Measurements from ENCODE around the gene PRSS53.
"Not testable (repeated sequence)": the region's sequence is repeated elsewhere in the genome, so short reads cannot be mapped to it uniquely, and the experiment has no call there.

PRSS53 gene

DNA sequence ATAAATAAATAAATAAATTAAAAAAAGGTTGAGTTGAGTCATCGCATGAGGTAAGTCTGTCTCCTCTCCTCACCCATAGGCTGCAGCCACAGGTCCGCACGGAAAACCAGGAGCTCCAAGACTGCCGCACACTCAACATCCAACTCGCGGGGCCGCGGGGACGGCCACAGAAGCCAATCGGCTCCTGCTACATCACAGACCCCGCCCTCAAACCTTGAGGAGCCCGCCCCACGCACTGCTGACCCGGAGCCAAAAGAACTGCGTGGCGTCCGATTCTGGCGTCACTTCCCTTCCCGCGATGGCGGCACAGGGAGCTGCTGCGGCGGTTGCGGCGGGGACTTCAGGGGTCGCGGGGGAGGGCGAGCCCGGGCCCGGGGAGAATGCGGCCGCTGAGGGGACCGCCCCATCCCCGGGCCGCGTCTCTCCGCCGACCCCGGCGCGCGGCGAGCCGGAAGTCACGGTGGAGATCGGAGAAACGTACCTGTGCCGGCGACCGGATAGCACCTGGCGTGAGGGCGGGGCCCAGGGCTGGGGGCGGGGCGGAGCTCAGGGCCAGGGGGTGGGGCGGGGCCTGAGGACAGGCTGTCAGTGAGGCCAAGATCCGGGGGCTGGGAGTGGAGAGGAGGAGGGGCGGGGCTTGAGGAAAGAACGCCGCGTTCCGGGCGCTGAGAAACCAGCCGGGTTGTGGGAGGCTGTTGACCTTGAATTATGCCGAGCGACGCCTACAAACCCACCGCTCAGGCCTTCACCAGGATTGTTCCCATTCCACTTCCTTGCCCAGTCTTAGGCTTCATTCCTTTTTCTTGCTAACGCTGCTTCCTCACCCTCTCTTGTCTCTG lies 28.9 kb upstream of the PRSS53 start, which contains the start of gene KAT8:
TSS of gene KAT8 (plus strand) at position 281 of the 839 bp plus-strand sequence. CDS start at position 299, 18 bp downstream.
- peak; percentile 98 for DNase-seq

DNA sequence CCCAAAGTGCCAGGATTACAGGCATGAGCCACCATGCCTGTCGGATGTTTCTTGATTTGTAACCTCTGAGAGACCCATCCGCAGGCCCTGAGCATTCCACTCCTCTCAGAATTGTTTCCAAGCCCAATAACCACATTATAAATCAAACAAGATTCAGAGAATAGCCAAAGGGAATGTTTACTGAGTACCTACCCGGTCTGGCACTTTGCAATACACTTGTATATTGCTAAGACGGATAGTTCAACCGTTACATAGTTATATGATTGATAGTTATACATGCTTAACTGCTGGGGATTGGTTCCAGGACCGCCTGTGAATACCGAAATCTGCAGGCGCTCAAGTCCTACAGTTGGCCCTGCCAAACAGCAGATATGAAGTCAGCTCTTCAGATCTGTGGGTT lies 25.7 kb upstream of the PRSS53 start:
- DNase-seq, result no peak

DNA sequence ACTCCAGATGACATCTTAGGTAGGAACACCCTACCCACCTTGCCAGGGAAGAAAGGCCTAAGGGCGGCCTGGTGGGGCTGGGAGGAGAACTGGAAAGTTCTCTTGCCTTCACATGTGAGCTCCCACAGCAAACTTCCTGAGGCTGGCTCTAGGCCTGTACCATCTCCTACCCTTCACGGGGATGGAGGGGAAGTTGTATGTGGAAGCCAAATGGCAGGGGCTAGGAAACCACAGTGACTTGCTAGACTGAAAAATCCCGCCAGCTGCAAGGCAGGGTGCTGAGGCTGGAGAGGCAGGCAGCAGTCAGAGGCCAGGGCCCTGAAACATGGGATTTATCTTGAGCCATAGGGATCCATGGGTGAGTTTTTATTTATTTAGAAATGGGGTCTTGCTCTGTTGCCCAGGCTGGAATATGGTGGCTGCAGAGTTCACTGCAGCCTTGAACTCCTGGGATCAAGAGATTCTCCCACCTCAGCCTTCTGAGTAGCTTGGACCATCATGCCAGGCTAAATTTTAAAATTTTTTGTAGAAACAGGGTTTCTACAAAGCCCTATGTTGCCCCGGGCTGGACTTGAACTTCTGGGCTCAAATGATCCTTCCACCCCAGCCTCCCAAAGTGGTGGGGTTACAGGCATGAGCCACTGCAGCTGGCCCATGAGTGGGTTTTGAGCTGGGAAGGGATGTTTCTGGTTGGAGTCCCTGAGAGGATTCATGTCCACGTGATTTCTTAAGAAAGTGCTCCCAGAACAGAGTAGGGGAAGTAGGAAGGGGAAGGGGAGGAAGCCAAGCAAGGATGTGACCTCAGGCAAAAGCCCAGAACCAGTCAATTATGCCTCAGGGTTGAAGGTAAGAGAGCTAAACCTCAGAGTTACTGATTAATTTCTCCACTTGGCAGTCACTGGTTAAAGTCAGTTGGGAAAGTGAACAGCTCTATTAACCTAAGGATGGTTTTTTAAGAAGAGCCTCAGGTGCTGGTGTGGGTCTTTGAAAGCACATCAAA lies 24.7 kb upstream of the PRSS53 start:
- DNase-seq, result no peak

DNA sequence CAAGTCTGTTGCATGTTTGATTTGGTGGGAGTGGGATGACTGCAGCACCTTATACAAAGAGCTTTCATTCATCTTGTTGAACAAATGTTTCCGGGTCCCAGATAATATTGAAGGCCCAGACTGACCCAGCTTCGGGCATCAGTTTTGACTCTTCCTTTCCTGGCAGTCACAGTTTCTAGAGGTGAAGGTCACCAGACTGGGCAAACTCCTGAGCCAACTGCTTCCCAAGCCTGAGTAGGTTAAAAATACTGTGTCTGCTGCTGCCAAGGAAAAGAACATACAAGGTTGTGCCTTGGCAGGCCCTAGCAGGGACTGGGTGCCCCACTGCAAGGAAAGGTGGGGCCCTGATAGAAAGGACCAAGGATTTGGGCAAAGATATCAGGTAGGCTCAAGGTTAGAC lies 24.0 kb upstream of the PRSS53 start:
- DNase-seq, result no peak

DNA sequence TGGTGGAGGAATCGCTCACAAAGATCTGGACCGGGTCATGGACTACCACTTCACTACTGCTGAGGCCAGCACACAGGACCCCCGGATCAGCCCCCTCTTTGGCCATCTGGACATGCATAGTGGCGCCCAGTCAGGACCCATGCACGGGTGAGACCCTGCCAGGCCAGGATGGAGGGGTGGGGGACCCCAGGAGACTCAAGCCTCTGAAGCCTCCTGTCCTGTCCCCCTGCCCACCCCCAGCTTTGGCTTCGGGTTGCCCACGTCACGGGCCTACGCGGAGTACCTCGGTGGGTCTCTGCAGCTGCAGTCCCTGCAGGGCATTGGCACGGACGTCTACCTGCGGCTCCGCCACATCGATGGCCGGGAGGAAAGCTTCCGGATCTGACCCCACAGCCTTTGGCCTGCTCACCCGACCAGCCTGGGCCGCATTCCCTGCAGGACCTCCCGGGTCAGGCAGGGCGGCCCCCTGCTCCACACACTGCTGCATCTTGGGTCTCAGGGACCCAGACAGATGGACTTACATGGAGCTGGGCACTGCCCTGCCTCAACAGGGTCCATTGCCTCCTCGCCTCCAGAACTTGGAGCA lies 23.2 kb upstream of the PRSS53 start:
- no peak for DNase-seq

DNA sequence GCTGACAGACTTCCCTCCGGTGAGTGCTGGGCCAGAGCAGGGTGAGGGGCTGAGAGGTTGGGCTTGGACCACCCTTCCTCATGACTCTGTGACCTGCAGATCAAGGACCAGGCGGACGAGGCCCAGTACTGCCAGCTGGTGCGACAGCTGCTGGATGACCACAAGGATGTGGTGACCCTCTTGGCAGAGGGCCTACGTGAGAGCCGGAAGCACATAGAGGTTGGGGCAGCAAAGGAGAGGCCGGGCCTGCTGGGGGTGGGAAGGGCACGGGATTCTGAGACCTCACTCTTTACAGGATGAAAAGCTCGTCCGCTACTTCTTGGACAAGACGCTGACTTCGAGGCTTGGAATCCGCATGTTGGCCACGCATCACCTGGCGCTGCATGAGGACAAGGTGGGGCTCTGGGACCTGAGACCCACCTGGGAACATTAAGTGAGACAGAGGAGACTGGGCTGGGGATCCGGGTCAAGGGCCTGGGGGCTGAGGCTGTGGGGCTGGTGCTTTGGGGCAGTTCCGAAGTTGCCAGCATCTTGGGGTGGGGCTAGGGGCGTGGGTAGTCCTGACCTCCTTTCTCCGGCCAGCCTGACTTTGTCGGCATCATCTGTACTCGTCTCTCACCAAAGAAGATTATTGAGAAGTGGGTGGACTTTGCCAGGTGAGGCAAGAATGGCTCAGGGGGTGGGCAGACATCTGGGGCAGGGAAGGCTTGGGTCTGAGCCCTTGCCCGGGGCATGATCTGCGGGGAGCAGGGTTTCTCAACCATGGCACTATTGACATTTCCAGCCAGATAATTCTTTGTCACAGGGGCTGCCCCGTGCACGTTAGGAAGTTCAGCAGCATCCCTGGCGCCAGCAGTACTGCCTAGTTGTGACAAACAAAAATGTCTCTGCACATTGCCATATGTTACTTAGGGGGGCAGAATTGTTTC lies 21.6 kb upstream of the PRSS53 start:
- DNase-seq, result no peak

DNA sequence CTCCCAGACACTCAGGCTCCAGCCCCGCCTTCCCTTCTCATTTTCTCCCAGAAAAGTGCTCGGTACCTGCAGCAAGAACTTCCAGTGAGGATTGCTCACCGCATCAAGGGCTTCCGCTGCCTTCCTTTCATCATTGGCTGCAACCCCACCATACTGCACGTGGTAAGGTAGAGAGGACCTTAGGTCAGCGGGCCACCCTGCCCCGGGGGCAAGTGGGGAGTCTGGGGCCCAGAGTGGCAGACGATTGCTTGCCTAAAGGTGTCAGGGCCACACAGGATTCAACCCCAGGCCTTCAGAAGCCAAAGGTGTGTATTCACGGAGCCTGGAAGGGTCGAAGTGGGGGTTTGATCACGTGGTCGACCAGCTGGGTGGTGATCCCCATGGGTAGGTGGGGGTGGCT lies 20.9 kb upstream of the PRSS53 start:
- DNase-seq, result no peak

DNA sequence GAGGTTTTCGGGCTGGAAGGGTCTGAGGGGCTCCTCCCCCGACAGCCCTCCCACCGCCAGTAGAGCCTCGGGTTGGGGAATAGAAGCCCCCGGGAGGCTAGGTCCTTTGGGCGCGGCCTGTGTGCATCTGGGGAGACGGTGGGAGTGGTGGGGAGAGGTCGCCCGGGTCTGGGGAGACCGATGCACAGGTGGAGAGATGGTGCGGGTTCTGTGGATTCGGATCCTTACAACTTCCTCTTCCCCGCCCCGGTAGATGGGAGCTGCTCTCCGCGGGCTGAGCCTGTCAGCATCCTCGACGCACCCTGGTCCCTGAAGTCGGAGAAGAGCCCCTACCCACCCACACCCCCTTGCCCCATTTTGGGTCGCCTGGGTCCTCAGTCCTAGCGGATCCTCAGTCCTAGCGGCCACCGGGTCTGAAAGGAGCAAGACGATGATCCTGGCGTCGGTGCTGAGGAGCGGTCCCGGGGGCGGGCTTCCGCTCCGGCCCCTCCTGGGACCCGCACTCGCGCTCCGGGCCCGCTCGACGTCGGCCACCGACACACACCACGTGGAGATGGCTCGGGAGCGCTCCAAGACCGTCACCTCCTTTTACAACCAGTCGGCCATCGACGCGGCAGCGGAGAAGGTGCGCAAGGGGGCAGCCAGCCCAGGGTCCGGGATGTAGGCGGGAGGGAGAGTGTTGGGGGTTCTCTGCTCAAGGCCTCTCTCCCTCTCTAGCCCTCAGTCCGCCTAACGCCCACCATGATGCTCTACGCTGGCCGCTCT lies 20.2 kb upstream of the PRSS53 start:
- no peak for DNase-seq

DNA sequence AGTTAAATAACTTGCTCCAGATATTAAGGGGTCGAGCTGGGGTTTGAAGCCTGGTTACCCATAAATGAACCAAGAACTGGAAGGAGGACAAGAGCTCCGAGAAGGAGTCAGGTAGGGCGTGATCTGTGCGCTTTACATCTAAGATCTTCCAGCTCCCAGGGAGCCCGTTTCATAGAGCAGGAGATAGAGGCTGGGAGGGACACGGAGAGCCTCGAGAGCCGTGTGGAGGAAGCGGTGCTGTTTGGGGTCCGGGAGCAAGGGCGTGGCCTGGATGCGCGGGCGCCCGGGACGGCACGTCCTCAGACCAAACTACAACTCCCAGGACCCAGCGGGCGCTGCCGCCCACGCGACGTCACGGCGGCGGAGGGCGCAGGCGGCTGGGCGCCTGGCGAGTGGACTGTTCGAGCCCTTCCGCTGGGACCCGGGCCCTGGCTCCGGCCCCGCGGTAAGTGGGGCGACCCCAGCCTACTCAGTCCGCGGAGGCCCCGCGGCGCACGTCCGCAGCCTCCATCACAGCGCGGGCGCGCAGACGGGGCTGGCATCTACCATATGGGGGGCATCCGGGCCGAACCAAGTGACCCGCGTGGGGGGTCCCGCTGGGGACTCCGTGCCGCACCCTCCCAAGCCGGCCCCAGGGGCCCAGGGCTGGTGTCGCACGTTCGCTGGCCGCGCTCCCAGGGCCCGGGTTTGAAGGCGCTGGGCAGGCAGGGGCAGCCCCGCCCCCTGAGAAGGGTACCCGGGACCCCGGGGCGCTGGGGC lies 19.5 kb upstream of the PRSS53 start, which contains the start of gene BCKDK:
TSS of gene BCKDK (plus strand) at position 352 of the 759 bp plus-strand sequence. CDS start 838 bp downstream, outside the sequence.
- peak; percentile 72 for DNase-seq

DNA sequence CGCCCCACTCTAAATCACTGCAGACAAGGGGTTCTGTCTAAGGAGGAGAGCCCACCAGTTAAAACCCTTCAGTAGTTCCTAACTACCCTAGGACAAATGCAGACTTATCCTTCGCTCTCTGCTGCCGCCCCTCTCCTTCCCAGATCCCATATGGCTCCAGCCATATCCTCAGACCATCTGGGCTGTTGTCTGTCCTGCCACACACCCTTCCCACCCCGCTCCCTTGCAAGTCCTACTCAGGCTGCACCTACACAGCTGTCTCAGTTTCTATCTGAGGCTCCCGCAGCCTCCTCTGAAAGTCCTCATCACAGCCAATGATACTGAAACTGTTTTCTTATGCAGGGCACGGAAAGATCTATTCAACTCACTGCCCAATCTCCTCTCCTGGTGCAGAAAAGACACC lies 18.7 kb upstream of the PRSS53 start:
- DNase-seq, result no peak

DNA sequence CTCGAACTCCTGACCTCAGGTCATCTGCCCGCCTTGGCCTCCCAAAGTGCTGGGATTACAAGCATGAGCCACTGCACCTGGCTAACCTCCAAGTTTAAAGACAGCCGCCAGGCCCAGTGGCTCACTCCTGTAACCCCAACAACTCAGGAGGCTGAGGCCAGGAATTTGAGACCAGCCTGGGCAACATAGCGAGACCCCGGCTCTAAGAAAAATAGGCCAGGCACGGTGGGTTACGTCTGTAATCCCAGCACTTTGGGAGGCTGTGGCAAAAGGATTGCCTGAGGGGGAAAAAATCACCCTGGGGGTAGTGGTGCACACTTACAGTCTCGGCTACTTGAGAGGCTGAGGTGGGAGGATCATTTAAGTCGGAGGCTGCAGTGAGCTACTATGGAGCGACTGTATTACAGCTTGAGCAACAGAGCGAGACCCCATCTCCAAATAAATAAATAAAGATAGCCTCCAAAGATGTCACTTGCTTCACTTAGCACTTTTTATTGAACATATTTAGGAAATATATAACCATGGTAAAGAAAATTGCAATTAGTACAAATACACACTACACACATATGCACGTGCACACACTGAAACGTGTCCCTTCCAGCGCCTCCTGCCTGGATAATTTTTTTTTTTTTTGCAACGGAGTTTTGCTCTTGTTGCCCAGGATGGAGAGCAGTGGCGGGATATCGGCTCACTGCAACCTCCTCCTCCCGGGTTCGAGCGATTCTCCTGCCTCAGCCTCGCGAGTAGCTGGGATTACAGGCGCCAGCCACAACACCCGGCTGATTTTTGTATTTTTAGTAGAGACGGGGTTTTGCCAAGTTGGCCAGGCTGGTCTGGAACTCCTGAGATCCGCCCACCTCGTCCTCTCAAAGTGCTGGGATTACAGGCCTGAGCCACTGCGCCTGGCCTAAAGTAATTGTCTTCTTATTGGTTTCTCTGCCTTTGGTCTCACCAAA lies 18.0 kb upstream of the PRSS53 start:
- DNase-seq, result no peak

DNA sequence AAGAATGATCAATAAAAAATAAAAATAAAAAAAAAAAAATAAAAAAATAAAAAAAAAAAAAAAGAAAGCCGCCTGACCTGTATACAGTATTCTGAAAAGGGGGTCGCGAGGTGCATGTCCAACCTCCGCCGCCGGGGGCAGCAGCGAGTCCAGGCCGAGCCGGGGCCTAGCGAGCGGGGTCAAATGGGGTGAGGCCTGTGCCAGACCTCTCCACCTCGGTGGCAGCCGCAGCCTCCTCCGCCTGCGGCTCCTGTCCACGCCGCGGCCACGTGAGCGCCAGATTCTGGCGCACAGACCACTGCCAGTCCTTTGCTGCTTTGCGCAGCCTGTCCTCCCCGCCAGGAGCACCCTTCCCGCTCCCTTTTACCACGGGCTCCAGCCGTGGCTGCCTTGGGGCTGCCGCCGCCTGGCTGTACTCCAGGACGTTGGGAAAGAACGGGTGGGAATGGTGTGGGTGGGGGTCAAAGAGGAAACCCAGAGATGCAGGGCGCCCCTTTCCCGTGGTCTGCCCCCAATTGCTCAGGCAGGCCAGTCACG lies 17.0 kb upstream of the PRSS53 start:
- DNase-seq, result peak; percentile 47

DNA sequence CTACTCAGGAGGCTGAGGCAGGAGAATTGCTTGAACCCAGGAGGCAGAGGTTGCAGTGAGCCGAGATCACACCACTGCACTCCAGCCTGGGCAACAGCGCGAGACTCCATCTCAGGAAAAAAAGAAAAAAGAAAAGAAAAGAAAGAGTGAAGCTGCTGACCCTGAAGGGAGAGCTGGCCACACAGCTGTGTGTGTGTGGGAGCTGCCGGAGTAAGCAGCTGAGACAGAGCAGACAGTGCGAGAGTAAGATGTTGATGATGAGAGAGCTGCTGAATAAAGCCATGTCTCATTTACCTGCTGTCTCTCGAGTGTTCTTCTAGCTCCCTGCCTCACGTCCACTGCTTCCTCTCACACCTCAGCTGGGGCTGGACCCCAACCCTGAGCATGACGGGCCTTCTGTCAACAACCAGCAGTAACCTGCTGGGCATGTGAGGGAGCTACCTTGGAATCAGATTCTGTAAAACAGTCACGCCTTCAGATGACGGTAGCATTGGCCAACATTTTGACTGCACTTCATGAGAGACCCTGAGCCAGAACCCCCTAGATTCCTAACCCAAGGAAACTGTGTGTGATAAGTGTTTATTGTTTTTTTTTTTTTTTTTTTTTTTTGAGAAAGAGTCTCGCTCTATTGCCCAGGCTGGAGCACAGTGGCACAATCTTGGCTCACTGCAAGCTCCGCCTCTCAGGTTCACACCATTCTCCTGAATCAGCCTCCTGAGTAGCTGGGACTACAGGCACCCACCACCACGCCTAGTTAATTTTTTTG lies 12.3 kb upstream of the PRSS53 start:
- not testable (repeated sequence) for DNase-seq

DNA sequence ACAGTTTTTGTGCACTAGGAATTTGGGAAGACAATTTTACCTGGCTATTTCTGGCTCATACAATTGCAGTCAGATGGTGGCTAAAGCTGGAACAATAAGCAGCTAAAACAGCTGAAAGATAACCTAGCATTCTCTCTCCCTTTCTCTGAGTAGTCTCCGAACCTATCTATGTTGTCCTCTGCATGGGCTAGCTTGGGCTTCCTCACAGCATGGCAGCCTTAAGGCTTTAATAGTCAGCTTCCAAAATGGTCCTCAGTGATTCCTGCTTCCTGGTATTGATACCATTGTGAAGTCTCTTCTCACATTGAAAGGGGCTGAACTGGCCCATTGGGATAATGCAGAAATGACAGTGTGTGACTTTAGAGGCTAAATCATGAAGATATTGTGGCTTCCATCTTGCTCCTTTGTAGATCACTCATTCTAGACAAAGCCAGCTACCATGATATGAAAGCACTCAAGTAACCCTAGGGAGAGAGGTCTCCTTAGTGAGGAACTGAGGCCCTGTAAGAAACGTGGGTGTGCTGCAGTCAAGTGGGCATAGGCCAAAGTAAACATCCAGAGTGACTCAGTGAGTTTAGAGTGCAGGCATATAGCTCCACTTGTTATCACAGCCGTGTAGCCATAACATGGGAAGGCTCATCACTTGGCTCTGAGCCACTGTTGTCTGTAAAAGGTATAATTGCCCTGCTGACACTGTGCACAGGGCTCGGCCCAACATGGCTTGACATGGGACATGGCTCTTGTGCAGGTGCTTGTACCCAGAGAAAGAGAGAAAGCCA lies 11.3 kb upstream of the PRSS53 start:
- no peak for DNase-seq

DNA sequence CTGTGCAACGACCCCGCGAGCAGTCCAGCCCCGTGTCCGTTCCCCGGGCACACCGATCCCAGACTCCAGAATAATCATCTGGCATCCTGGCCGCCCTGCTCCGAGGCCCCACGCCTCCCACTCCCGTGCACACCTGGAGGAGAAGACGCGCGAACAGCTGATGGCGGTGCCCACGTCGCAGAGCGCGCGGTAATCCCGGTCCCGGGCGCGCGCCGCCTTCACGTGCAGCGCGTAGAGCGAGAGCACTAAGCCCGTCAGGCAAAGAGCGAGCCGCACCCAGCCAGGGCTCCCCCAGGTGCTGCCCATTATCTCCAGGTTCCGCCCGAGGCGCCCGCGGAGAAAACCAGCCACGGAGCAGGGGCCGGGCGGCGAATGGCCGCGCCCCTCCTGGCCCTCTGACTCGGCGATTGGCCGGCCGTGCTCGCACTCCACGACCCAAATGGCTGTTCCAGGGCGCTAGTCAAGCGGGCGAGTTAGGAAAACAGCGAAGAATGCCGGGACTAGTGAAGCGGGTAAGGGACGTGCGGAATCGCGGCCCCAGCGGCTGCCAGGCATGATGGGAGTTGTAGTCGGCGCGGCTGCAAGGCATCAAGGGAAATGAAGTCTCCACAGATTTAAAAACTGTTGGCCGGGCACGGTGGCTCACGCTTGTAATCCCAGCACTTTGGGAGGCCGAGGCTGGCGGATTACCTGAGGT lies 5.8 kb upstream of the PRSS53 start, which contains the start of gene VKORC1:
TSS of gene VKORC1 (minus strand) at position 374 of the 697 bp plus-strand sequence. CDS start at position 306, 68 bp downstream.
- peak; percentile 98 for DNase-seq

DNA sequence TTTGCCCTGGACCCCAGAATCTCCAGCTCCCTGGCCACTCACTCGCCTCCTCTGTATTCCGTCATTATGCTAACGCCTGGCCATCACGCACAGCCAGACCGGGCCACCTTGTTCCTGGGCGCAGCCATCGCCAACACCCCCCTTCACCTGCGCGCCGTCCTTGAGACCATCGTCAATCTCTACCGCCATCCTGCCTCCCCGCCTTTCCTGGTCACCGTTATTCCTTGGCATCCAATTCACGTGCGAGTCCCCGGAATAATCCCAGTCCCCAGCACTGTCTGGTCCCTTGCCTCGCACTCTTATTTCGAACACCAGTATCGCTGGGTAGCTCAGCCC lies 5.3 kb upstream of the PRSS53 start:
- no peak for DNase-seq

Measured in fibroblast of skin of right quadriceps (primary cell).